GM06990 (cell line): Measurements from ENCODE around the gene C5orf63.

Experiments used
- DNase-seq: peaks from one replicate; pipeline ENCODE4 v3.0.0-alpha.2; 2011; ENCODE audit not compliant: insufficient read length; ENCODE audit errors: extremely low read depth
- H3K27me3 ChIP-seq: replicated peaks from 2 replicates; pipeline ENCODE4 v1.6.0; 2011; ENCODE audit warnings: low read length; ENCODE audit not compliant: control insufficient read depth, insufficient read depth
- H3K36me3 ChIP-seq: 2 replicates; pipeline ENCODE4 v1.5.1; 2011; ENCODE audit warnings: low read length; ENCODE audit not compliant: control insufficient read depth, insufficient read depth
- H3K4me3 ChIP-seq: replicated peaks from 2 replicates; pipeline ENCODE4 v1.5.1; 2011; ENCODE audit warnings: low read depth, mild to moderate bottlenecking, control low read depth, low read length
- TF ChIP-seq, protein P1 (sequence below): IDR thresholded peaks from 2 replicates; pipeline ENCODE4 v1.5.1; 2011; ENCODE audit warnings: low read length, control low read depth, mild to moderate bottlenecking, inconsistent platforms; ENCODE audit not compliant: insufficient read depth, poor library complexity, severe bottlenecking

C5orf63 gene

DNA sequence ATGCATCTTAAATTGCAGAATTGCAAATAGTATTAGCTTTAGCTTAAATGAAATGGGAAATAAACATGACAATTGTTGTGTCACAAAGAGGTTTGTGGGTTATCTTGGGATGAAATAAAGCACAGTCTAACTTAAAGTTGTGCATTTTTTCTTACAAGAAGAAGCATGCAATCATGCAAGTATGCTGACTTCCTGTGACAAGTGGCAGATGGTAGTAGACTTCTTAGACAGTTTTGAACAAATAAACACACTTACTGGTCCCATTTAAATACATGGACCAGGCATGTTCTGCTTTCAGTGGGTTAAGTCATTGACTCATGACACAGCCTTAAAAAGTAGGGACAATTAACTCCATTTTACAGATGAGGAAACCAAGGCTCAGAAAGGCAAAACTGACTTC lies 15.9 kb upstream of the C5orf63 start:
- no peaks in the 10 kb centered on the region for H3K36me3 ChIP-seq
- TF ChIP-seq, protein P1, sequence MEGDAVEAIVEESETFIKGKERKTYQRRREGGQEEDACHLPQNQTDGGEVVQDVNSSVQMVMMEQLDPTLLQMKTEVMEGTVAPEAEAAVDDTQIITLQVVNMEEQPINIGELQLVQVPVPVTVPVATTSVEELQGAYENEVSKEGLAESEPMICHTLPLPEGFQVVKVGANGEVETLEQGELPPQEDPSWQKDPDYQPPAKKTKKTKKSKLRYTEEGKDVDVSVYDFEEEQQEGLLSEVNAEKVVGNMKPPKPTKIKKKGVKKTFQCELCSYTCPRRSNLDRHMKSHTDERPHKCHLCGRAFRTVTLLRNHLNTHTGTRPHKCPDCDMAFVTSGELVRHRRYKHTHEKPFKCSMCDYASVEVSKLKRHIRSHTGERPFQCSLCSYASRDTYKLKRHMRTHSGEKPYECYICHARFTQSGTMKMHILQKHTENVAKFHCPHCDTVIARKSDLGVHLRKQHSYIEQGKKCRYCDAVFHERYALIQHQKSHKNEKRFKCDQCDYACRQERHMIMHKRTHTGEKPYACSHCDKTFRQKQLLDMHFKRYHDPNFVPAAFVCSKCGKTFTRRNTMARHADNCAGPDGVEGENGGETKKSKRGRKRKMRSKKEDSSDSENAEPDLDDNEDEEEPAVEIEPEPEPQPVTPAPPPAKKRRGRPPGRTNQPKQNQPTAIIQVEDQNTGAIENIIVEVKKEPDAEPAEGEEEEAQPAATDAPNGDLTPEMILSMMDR = no peak
- no peak for DNase-seq
- H3K4me3 ChIP-seq = no peak overlapping the region
- H3K27me3 ChIP-seq = no peaks in the 10 kb centered on the region; the same call in 1 of the 2 replicates

DNA sequence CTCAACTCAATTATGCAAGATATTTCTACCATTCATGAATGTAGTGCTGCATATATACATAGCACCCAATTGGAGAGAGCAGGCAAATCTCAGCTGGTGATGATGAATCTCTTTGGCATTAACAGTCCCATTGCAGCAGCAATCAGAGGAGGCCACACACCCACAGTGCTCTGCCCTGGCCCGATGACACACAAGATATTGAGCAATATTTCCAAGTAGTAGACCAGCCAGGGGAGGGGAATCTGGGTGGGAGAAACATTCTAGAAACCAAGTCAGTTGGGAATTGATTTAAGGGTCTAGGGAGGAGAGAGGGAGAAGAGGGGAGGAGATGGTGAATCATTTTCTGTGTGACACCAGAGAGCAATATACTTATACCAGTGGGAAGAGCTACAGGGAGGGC lies 14.9 kb upstream of the C5orf63 start:
- no peaks in the 10 kb centered on the region for H3K36me3 ChIP-seq
- no peak for DNase-seq
- TF ChIP-seq, protein P1 = no peak
- no peak overlapping the region for H3K4me3 ChIP-seq
- no peaks in the 10 kb centered on the region; the same call in 1 of the 2 replicates for H3K27me3 ChIP-seq

DNA sequence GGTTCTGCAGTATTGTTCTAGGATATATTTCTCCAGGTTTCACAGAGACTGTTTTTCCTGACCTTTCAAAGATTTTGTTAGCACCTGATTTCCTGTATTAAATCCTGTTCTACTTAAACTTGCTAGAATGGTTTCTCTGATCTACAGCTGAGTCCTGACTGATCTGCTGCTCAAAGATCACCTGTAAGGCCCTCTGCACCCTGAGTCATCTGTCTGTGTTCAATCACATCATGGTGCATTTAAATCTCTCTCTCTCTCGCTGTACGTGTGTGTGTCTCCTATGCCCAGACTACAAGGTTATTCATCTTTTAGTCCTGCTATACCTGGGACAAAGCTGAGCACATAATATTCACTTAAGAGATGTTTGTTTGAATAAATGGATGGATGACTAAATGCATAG lies 13.3 kb upstream of the C5orf63 start:
- Histone ChIP-seq H3K36me3 (no peaks in the 10 kb centered on the region), H3K27me3 (no peaks in the 10 kb centered on the region; the same call in 1 of the 2 replicates), H3K4me3 (no peak overlapping the region)
- no peak for DNase-seq
- TF ChIP-seq, protein P1 = no peak

DNA sequence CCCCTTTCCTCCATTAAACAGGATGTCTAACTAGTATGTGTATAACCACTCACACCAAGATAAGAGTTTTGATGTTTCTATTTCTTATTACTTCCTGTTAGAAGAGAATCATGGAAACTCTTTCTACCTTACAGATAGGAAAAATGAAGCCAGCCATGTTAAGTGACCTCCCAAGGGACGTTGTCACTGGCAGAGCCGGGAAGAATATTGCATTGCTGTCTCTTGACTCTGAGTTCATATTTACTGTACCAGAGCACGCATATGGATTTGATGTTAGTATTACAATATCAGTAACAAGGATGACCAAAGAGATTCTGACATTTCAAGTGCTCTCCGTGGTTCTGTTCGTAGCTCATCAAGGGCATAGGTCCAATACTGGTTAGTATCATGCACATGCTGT lies 12.5 kb upstream of the C5orf63 start:
- TF ChIP-seq, protein P1 = no peak
- Histone ChIP-seq H3K4me3 (no peak overlapping the region), H3K27me3 (no peaks in the 10 kb centered on the region; the same call in 1 of the 2 replicates), H3K36me3 (no peaks in the 10 kb centered on the region)
- DNase-seq = no peak

DNA sequence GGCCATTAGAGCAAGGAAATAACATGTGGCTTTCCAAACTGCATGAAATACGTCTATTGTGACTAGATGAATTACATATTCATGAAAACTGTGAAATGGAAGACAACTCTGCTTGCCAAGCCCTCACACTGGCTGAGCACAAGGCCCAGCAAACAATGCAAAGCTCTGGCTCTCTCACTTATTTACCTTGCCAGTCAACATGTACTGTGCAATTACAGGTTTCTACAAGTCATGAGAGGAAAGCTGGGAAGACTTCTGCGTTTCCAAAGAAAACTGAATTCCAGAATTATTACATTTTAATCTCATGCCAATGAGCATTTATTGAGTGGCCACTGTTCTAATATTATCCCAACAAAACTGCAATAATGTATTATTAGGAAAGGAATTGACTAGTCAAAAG lies 12.1 kb upstream of the C5orf63 start:
- no peak for DNase-seq
- Histone ChIP-seq H3K4me3 (no peak overlapping the region), H3K36me3 (no peaks in the 10 kb centered on the region), H3K27me3 (no peaks in the 10 kb centered on the region; the same call in 1 of the 2 replicates)
- TF ChIP-seq, protein P1 = no peak

DNA sequence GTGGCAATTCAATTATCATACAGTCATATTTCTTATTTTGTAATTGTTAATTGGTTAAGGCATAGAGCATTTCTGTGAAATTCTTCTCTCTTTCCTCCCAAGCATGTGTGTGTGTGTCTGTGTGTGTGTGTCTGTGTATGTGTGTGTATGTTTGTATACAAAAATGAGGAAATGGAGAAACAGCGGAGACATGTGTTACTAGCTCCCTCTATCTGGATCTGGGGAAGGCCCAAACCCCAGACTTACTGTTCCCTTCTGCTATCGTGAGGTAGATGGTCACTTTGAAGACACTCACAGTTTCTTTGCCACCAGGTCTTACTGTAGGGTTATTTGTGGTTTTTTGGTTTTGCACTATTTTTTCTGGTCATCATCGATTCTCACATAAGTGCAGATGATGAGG lies 11.4 kb upstream of the C5orf63 start:
- DNase-seq = no peak
- Histone ChIP-seq H3K4me3 (no peak overlapping the region), H3K36me3 (no peaks in the 10 kb centered on the region), H3K27me3 (no peaks in the 10 kb centered on the region; the same call in 1 of the 2 replicates)
- TF ChIP-seq, protein P1 = no peak
